NCI-H510A treated with DMSO at 0.1 percent for 48 hours (cell line): ENCODE data around the gene AKT1.
A peak's percentile ranks its signal among the peaks of the same experiment; 100 is the strongest.
"Not testable (repeated sequence)": the region's sequence is repeated elsewhere in the genome, so short reads cannot be mapped to it uniquely, and the experiment has no call there.

Experiments
- DNase-seq: peaks from one replicate; lab custom pipeline; 2025; lab: John Stamatoyannopoulos, UW

AKT1 gene

GRCh38 chr14:104818714-104819161 is 23.2 kb upstream of the AKT1 start:
- DNase-seq = no peak

GRCh38 chr14:104817930-104818713 is 22.6 kb upstream of the AKT1 start:
- no peak for DNase-seq

- no peak for DNase-seq
Measured at GRCh38 chr14:104816616-104816884, 21.0 kb upstream of the AKT1 start.

GRCh38 chr14:104814701-104815100 is 19.2 kb upstream of the AKT1 start:
- DNase-seq = not testable (repeated sequence)

- no peak for DNase-seq
Measured at GRCh38 chr14:104813286-104813685, 17.7 kb upstream of the AKT1 start.

- DNase-seq = no peak
Measured at GRCh38 chr14:104810316-104810715, 14.8 kb upstream of the AKT1 start.

- no peak for DNase-seq
Measured at GRCh38 chr14:104808456-104808855, 12.9 kb upstream of the AKT1 start.

GRCh38 chr14:104806625-104807465 is 11.3 kb upstream of the AKT1 start:
- no peak for DNase-seq

- DNase-seq = no peak
Measured at GRCh38 chr14:104805941-104806624, 10.5 kb upstream of the AKT1 start.

- DNase-seq = no peak
Measured at GRCh38 chr14:104805326-104805678, 9.8 kb upstream of the AKT1 start.

- DNase-seq = no peak
Measured at GRCh38 chr14:104804481-104805325, 9.2 kb upstream of the AKT1 start.

- no peak for DNase-seq
Measured at GRCh38 chr14:104803912-104804410, 8.4 kb upstream of the AKT1 start.

- no peak for DNase-seq
Measured at GRCh38 chr14:104803280-104803911, 7.8 kb upstream of the AKT1 start.

GRCh38 chr14:104802394-104803184 is 7.0 kb upstream of the AKT1 start:
- no peak for DNase-seq

GRCh38 chr14:104801520-104802393 is 6.2 kb upstream of the AKT1 start:
- DNase-seq = no peak

- DNase-seq = peak; percentile 73
Measured at GRCh38 chr14:104800771-104801519, 5.4 kb upstream of the AKT1 start, which contains the start of gene ZBTB42. TSS of gene ZBTB42 (plus strand) at chr14:104801101. CDS start at chr14:104801198, 97 bp downstream.

- peak; percentile 57 for DNase-seq
Measured at GRCh38 chr14:104800015-104800770, 4.6 kb upstream of the AKT1 start.
